Kidney epithelial cell (primary cell): ENCODE measurements around the gene OR9A4. TPM values are rescaled to one million over a fixed set of nuclear protein-coding genes. Genes with fewer than 3 reads are reported as not detected.

Experiments
- DNase-seq: peaks from one replicate; pipeline ENCODE4 v3.0.0-alpha.2; 2010; ENCODE audit warnings: low read depth
- H3K27me3 ChIP-seq: 2 replicates; pipeline ENCODE4 v1.6.0; 2011; ENCODE audit warnings: low read length; ENCODE audit not compliant: control insufficient read depth, insufficient read depth
- H3K36me3 ChIP-seq: 2 replicates; pipeline ENCODE4 v1.5.1; 2011; ENCODE audit warnings: low read length; ENCODE audit not compliant: control insufficient read depth, insufficient read depth
- H3K4me3 ChIP-seq: 2 replicates; pipeline ENCODE4 v1.5.1; 2011; ENCODE audit warnings: low read depth, mild to moderate bottlenecking, control low read depth, low read length
- total RNA-seq: library from RNA; depleted of rRNA; stranded (reverse); fragments of >200 nt; gene quantifications from 2 replicates; pipeline ENCODE4 v1.2.3, GENCODE V29; 2015
- TF ChIP-seq, protein P1 (sequence below): IDR thresholded peaks from 2 replicates; pipeline ENCODE4 v1.5.1; 2011; ENCODE audit warnings: mild to moderate bottlenecking, moderate library complexity, low read length, control low read depth, inconsistent platforms; ENCODE audit not compliant: insufficient read depth, poor library complexity, severe bottlenecking

The OR9A4 gene
- total RNA-seq, 1 donor from 2014 or later = not detected

GRCh38 chr7:141949021-141949420 lies 32.8 kb downstream of the OR9A4 start:
- Histone ChIP-seq H3K27me3 (no peaks in the 10 kb centered on the region), H3K4me3 (no peak overlapping the region), H3K36me3 (no peaks in the 10 kb centered on the region)
- TF ChIP-seq, protein P1, sequence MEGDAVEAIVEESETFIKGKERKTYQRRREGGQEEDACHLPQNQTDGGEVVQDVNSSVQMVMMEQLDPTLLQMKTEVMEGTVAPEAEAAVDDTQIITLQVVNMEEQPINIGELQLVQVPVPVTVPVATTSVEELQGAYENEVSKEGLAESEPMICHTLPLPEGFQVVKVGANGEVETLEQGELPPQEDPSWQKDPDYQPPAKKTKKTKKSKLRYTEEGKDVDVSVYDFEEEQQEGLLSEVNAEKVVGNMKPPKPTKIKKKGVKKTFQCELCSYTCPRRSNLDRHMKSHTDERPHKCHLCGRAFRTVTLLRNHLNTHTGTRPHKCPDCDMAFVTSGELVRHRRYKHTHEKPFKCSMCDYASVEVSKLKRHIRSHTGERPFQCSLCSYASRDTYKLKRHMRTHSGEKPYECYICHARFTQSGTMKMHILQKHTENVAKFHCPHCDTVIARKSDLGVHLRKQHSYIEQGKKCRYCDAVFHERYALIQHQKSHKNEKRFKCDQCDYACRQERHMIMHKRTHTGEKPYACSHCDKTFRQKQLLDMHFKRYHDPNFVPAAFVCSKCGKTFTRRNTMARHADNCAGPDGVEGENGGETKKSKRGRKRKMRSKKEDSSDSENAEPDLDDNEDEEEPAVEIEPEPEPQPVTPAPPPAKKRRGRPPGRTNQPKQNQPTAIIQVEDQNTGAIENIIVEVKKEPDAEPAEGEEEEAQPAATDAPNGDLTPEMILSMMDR = no peak
- no peak for DNase-seq

- H3K27me3 ChIP-seq = no peaks in the 10 kb centered on the region
- H3K4me3 ChIP-seq = no peak overlapping the region
- TF ChIP-seq, protein P1 = no peak
- DNase-seq = no peak
- H3K36me3 ChIP-seq = no peaks in the 10 kb centered on the region
Measured at GRCh38 chr7:141949451-141949850, 33.3 kb downstream of the OR9A4 start.

DNA sequence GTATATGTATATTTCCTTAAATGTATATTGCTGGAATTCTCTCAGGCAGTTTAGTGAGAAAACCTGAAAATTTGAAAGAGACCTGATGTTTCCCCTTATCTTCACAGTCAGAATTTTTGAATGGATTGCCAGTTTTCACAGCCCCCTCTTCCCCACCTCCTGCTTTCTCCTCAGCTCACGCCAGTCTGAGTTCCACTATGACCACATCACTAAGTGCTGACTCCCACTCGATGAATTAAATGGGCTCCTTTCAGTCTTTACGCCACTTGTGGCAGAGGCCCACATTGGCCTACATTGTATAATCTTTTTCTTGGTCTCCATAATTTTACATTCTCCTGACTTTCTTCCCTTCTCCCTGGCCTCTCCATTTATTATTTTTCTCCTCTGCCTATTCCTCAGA lies 33.7 kb downstream of the OR9A4 start:
- H3K4me3 ChIP-seq = no peak overlapping the region
- H3K27me3 ChIP-seq = no peaks in the 10 kb centered on the region
- TF ChIP-seq, protein P1 = no peak
- no peak for DNase-seq
- no peaks in the 10 kb centered on the region for H3K36me3 ChIP-seq

GRCh38 chr7:141950806-141951205 lies 34.6 kb downstream of the OR9A4 start:
- TF ChIP-seq, protein P1 = no peak
- H3K36me3 ChIP-seq = no peaks in the 10 kb centered on the region
- H3K27me3 ChIP-seq = no peaks in the 10 kb centered on the region
- H3K4me3 ChIP-seq = no peak overlapping the region
- no peak for DNase-seq

- Histone ChIP-seq H3K27me3 (no peaks in the 10 kb centered on the region), H3K36me3 (no peaks in the 10 kb centered on the region), H3K4me3 (no peak overlapping the region)
- TF ChIP-seq, protein P1 = no peak
- no peak for DNase-seq
Measured at GRCh38 chr7:141952461-141952860, 36.3 kb downstream of the OR9A4 start.

DNA sequence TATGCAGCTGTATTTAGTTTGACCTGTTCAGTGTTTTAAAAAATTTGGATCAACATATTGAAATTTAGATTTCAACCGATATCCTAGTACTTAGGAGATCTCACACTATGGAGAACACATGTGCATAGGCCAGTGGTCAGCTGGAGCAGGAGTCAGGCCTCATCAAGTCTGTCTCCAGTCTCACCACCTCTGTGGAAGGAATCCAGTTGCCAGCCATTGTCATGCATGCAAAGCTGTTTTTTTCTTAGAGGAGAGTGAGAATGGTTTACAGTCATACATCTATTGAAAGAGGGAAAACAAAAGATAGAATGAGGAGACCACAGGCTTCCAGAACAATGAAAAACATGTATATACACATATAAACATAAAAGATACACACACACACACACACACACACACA lies 38.1 kb downstream of the OR9A4 start:
- H3K27me3 ChIP-seq = no peaks in the 10 kb centered on the region
- TF ChIP-seq, protein P1 = no peak
- DNase-seq = no peak

More for the DNA sequence above, 38.1 kb downstream of the OR9A4 start:
- no peak overlapping the region for H3K4me3 ChIP-seq
- no peaks in the 10 kb centered on the region for H3K36me3 ChIP-seq
